H1 (cell line): ENCODE data around the gene OBSCN. TPM values are rescaled to one million over a fixed set of nuclear protein-coding genes. Genes with fewer than 3 reads are reported as not detected.

Experiments used
- HDAC6 ChIP-seq: IDR thresholded peaks from one replicate; pipeline ENCODE4 v1.7.1; 2012; ENCODE audit warnings: low read depth, mild to moderate bottlenecking, inconsistent platforms, low read length, moderate library complexity
- RFX5 ChIP-seq: IDR thresholded peaks from 2 replicates; pipeline ENCODE4 v1.6.1; 2011; ENCODE audit warnings: low read depth, low read length, improper control_type of control experiment, borderline replicate concordance
- RNF2 ChIP-seq: fragments of 200-900, 300-1000 bp; sonication (generic); IDR thresholded peaks from 2 replicates; pipeline ENCODE4 v1.7.1; 2016; ENCODE audit warnings: borderline replicate concordance, low read depth, mild to moderate bottlenecking, antibody characterized with exemption, low read length; ENCODE audit not compliant: poor library complexity, severe bottlenecking; ENCODE audit errors: missing control alignments
- SAP30 ChIP-seq: fragments of 300-600 bp; sonication (generic); IDR thresholded peaks from 2 replicates; pipeline ENCODE4 v1.7.1; 2012; ENCODE audit warnings: low read length, moderate library complexity, mild to moderate bottlenecking, inconsistent platforms; ENCODE audit not compliant: insufficient read depth, insufficient replicate concordance
- SIN3A ChIP-seq, 2 experiments: IDR thresholded peaks in 1 of 2; conservative IDR thresholded peaks in 1 of 2; 2 replicates each; pipeline ENCODE4 v1.6.1; 2011 to 2012; ENCODE audit warnings: low read length in 2 of 2, improper control_type of control experiment in 1 of 2, low read depth in 1 of 2, mild to moderate bottlenecking in 1 of 2
- SRF ChIP-seq: IDR thresholded peaks from 2 replicates; pipeline ENCODE4 v1.6.1; 2011; ENCODE audit warnings: mild to moderate bottlenecking, low read depth, low read length, moderate library complexity
- polyA plus RNA-seq, 7 experiments: library from polyadenylated mRNA; depleted of rRNA in 3 of 7; stranded (reverse) in 5 of 7; unstranded in 2 of 7; fragments of >200 nt in 5 of 7; fragments of 200-250 nt in 2 of 7; gene quantifications; 1 replicate in 5 of 7; 2 replicates in 1 of 7; 4 replicates in 1 of 7; pipeline versions ENCODE4 v1.2.1 to v1.2.3, GENCODE V29; 2011 to 2013; ENCODE audit warnings: missing spikeins in 2 of 7, mixed read lengths in 2 of 7
- total RNA-seq: library from RNA; stranded (reverse); fragmentation: NEBNext Ultra II Directional; extraction: Animal tissue kit (Norgen Biotek cat#: 25700); gene quantifications from 2 replicates; pipeline ENCODE4 v1.2.1, GENCODE V29; 2021
- TF ChIP-seq, protein P1 (sequence below): fragments of 300-600 bp; sonication (generic); IDR thresholded peaks from 2 replicates; pipeline ENCODE4 v1.7.1; 2012; ENCODE audit warnings: low read length, moderate library complexity, mild to moderate bottlenecking, inconsistent platforms; ENCODE audit not compliant: insufficient replicate concordance
- TF ChIP-seq, protein P2 (sequence below): IDR thresholded peaks from 2 replicates; pipeline ENCODE4 v1.6.1; 2012; ENCODE audit warnings: low read length, inconsistent platforms
- TF ChIP-seq, protein P3 (sequence below): IDR thresholded peaks from 2 replicates; pipeline ENCODE4 v1.6.1; 2012; ENCODE audit warnings: inconsistent platforms

Gene OBSCN
- total and polyA plus RNA-seq, 2 of the 8 experiments (the other 6 are each of a cell fraction or from before 2014, with no cell fraction given): 7.5 to 28.4 TPM

DNA sequence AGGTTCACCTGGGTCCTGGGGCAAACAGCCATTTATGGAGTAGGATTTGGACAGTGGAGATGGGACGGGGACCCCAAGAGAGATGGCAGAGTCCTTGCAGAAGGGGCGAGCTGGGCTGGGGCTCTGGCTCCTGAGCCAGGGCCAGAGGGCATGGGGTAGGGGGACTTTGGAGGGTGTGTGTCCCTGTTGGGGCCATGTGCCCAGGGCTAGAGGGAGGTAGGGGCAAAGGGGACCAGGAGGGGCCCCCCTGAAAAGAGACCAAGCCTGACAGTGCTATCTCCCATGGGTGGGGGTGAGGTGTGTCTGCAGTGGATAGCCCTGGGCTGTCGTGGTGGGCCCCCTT lies 106.4 kb downstream of the OBSCN start (continued):
- TF ChIP-seq, protein P1, sequence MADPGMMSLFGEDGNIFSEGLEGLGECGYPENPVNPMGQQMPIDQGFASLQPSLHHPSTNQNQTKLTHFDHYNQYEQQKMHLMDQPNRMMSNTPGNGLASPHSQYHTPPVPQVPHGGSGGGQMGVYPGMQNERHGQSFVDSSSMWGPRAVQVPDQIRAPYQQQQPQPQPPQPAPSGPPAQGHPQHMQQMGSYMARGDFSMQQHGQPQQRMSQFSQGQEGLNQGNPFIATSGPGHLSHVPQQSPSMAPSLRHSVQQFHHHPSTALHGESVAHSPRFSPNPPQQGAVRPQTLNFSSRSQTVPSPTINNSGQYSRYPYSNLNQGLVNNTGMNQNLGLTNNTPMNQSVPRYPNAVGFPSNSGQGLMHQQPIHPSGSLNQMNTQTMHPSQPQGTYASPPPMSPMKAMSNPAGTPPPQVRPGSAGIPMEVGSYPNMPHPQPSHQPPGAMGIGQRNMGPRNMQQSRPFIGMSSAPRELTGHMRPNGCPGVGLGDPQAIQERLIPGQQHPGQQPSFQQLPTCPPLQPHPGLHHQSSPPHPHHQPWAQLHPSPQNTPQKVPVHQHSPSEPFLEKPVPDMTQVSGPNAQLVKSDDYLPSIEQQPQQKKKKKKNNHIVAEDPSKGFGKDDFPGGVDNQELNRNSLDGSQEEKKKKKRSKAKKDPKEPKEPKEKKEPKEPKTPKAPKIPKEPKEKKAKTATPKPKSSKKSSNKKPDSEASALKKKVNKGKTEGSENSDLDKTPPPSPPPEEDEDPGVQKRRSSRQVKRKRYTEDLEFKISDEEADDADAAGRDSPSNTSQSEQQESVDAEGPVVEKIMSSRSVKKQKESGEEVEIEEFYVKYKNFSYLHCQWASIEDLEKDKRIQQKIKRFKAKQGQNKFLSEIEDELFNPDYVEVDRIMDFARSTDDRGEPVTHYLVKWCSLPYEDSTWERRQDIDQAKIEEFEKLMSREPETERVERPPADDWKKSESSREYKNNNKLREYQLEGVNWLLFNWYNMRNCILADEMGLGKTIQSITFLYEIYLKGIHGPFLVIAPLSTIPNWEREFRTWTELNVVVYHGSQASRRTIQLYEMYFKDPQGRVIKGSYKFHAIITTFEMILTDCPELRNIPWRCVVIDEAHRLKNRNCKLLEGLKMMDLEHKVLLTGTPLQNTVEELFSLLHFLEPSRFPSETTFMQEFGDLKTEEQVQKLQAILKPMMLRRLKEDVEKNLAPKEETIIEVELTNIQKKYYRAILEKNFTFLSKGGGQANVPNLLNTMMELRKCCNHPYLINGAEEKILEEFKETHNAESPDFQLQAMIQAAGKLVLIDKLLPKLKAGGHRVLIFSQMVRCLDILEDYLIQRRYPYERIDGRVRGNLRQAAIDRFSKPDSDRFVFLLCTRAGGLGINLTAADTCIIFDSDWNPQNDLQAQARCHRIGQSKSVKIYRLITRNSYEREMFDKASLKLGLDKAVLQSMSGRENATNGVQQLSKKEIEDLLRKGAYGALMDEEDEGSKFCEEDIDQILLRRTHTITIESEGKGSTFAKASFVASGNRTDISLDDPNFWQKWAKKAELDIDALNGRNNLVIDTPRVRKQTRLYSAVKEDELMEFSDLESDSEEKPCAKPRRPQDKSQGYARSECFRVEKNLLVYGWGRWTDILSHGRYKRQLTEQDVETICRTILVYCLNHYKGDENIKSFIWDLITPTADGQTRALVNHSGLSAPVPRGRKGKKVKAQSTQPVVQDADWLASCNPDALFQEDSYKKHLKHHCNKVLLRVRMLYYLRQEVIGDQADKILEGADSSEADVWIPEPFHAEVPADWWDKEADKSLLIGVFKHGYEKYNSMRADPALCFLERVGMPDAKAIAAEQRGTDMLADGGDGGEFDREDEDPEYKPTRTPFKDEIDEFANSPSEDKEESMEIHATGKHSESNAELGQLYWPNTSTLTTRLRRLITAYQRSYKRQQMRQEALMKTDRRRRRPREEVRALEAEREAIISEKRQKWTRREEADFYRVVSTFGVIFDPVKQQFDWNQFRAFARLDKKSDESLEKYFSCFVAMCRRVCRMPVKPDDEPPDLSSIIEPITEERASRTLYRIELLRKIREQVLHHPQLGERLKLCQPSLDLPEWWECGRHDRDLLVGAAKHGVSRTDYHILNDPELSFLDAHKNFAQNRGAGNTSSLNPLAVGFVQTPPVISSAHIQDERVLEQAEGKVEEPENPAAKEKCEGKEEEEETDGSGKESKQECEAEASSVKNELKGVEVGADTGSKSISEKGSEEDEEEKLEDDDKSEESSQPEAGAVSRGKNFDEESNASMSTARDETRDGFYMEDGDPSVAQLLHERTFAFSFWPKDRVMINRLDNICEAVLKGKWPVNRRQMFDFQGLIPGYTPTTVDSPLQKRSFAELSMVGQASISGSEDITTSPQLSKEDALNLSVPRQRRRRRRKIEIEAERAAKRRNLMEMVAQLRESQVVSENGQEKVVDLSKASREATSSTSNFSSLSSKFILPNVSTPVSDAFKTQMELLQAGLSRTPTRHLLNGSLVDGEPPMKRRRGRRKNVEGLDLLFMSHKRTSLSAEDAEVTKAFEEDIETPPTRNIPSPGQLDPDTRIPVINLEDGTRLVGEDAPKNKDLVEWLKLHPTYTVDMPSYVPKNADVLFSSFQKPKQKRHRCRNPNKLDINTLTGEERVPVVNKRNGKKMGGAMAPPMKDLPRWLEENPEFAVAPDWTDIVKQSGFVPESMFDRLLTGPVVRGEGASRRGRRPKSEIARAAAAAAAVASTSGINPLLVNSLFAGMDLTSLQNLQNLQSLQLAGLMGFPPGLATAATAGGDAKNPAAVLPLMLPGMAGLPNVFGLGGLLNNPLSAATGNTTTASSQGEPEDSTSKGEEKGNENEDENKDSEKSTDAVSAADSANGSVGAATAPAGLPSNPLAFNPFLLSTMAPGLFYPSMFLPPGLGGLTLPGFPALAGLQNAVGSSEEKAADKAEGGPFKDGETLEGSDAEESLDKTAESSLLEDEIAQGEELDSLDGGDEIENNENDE: no peak
- TF ChIP-seq SIN3A (conservative IDR thresholded peaks at IDR 0.05 in 1 of 2, IDR thresholded peaks at IDR 0.05 in 1 of 2; ENCODE audit: low read depth in 1 of 2, low read length in 2 of 2) (no peak), SAP30 (no peak), SRF (no peak), RNF2 (no peak), RFX5 (no peak), HDAC6 (no peak)
- TF ChIP-seq, protein P2, sequence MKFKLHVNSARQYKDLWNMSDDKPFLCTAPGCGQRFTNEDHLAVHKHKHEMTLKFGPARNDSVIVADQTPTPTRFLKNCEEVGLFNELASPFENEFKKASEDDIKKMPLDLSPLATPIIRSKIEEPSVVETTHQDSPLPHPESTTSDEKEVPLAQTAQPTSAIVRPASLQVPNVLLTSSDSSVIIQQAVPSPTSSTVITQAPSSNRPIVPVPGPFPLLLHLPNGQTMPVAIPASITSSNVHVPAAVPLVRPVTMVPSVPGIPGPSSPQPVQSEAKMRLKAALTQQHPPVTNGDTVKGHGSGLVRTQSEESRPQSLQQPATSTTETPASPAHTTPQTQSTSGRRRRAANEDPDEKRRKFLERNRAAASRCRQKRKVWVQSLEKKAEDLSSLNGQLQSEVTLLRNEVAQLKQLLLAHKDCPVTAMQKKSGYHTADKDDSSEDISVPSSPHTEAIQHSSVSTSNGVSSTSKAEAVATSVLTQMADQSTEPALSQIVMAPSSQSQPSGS: no peak
- TF ChIP-seq, protein P3, sequence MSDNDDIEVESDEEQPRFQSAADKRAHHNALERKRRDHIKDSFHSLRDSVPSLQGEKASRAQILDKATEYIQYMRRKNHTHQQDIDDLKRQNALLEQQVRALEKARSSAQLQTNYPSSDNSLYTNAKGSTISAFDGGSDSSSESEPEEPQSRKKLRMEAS: no peak
